GM19468 (cell line): ENCODE results near the gene SIGLEC12.
"Not testable (repeated sequence)": the region's sequence is repeated elsewhere in the genome, so short reads cannot be mapped to it uniquely, and the experiment has no call there.

Experiments used
- ATAC-seq: cut with Tn5 transposase; IDR thresholded peaks from one replicate; pipeline ENCODE4 v1.9.1; 2021; ENCODE audit warnings: mild to moderate bottlenecking, moderate library complexity, moderate number of reproducible peaks; ENCODE audit not compliant: unreplicated experiment; ENCODE audit errors: extremely low read depth

The SIGLEC12 gene

DNA sequence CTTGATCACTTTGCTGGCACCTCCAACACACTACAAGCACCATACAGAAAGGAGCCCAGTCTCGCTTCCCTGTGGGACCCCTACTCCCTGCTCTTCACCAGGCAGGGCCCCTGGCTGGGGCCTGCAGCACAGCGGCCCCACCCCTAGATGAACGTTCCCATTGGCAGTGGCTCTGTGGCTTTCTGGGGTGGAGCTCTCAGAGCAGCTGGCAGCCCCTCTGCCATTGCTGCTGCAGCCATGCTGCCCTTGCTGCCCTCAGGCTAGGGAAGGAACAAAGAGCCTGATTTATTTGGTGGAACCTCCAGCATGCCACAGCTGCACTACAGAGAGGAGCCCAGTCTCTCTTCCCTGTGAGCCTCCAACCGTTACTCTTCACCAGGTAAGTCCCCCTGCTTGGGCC, 24.1 kb upstream of the SIGLEC12 start:
- ATAC-seq = no peak

DNA sequence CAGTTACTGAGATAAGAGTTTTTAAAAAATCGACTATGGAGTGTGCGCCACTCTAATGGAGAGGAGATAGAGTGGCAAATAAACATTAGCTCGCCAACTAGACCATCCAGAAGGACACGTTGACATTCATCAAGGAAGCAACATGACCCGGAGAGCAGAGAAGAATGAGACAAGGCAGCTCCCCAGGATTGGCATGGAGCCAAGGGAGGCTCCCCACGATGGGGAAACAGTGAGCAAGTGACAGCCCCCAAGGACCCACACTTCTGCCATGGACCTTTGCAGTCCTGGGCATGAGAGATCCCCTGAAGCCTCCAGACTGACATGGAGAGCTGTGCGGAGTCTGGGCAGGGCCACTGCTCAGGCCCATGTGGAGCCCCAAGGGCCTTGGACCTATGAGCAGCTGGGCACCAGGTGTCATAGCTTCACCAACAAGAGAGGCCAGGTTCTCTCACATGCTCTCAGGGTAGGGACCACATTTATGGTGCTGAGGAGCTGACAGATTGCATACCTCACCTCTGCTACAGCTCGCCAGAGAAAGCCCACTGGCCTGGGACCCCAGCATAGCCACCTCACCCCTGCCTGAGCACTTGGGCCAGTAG, 23.2 kb upstream of the SIGLEC12 start:
- no peak for ATAC-seq

DNA sequence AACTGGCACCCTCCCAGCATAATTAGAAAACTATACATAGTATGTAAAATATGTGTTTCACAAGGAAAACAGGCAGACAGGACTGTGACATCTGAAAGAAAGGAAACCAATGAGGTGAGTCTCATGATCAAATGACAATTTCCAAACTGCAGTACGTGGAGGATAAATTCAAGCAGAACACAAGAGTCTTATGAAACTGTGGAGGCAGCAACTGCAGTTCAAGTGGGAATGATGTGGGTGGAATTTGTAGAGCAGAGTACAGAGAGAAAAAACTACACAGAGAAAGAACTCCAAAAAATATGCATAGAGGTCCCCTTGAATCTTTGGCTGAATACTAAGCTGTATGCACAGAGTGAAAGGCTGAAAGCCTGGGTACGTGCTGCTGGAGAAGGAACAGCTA, 20.2 kb upstream of the SIGLEC12 start:
- no peak for ATAC-seq

DNA sequence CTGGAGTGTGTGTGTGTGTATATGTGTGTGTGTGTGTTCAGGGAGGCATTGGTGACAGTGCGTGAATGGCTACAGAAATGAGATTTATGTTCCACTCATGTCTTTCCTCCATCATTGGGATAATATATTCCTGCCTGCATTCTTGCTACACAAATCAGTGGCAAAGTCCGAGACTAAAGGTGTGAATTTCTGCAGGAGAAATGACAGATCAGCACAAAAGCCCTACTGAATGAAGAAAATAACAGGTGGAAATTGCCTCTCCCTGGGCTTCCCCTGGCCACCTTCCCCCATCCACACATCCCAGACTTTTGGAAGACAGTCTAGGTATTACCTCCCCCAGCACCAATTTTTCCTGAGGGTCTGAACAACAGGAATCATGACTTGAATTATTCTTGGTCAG, 19.8 kb upstream of the SIGLEC12 start:
- no peak for ATAC-seq

DNA sequence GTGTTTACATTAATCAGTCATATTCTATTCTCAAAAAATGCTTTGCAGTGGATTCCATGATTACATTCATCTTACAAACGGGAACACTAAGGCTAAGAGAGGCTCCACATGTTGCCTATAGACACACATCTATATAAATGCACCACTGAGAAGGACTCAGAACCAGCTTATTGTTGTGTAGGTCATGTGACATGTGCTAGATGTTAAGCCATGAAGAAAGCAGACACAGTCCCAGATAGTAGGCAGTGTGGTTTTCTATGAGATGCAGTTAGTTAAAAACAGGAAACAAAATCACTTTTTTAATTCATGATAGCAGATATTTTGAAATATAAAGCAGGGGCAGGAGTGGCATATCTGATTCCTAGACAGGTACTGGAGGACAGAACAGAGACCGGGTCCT, 19.1 kb upstream of the SIGLEC12 start:
- no peak for ATAC-seq

DNA sequence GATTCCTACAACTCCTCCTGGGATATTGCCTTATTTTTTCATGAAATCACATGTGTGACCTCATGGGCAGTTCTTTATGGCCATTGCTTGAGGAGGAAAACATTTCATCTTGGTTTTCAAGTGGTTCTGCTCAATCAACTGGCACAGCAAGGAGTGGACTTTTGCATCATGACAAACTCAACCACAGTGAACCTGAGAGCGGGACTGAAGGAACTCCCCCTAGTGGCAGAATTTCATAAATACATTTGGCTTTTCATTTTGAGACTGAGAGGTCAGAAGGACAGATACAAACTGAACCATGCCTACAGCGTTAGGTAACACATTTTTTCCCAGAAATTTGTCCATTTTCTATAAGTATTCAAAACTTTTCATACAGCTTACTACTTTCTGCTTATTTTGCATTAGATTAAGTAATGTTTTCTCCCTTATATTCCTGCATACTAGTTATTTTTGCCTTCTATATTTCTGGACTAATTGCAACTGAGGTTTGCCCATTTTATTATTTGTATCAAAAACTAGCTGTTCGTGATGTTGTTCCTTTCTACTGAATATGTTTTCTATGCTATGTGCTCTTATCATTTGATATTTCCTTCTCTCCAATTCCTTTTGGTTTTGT, 13.4 kb upstream of the SIGLEC12 start:
- no peak for ATAC-seq

DNA sequence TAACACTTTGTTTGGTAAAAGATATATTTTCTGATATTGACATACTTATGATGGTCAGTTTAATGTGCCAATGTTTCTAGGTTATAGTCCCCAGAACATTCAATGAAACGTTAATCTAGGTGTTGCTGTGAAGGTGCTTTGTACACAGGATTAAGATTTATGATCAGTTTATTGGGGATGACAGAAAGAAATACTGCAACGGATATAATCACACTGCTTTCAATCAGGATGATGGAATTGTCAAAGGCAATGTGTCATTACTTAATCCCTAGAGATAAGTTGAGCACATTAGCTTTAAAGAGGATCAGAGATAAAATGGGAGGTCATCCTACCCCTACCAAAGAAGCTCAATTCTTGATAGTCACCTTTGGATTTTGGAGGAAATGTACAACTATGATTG, 12.4 kb upstream of the SIGLEC12 start:
- ATAC-seq = no peak

DNA sequence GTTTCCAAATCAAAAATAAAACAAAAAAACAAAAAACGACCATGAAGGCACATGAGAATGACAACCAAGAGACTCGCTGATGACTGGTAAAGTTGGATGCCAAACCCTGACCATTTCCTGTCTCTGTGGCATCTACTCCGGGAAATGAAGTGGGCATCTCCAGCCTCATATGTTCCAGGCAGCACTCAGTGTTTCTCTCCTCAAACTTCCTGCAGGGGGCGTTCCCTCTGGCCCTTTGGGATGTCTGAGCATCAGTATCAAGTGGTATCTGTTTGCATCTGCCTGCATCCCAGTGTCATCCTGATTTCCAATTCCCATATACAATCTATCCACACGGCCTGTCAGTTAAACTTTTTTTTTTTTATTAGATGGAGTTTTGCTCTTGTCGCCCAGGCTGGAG, 9.8 kb upstream of the SIGLEC12 start:
- no peak for ATAC-seq

DNA sequence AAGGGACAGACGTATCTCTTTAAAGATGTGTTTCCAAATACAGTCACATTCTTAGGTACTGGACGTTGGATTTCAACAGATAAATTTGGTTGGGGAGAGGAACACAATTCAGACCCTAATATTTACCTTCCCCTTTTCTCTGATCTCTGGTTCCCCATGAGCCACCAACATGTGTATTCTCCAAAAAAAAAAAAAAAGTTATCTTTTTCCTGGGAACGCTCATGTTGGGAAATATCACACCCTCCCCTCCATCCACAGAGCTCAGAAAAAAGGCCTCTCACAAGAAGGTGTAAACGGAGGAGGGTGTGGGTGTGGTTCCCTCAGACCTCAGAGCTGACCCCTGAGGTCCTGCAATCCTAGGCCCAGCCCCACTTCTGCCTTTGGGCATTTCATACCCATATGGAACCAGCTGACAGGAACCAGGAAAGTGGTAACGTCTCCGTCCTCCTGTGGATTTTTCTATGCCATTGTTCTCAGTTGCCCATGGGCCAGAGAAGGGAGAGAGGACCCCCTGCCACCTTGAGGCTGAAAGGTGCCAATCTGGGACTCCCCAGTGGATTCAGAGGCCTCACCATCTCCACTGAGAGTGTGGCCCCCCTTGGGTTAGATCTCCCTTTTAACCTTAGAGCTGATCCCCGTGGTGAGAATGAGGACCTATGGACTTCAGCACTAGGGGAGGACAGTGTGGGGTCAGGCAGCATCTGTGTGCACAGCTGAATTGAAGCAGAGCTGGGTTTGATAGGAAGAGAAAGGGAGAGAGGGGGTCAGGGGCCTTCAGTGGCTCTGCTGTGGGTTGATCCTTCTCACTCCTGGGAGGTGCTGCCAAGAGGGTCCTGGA, 8.4 kb upstream of the SIGLEC12 start:
- no peak for ATAC-seq

DNA sequence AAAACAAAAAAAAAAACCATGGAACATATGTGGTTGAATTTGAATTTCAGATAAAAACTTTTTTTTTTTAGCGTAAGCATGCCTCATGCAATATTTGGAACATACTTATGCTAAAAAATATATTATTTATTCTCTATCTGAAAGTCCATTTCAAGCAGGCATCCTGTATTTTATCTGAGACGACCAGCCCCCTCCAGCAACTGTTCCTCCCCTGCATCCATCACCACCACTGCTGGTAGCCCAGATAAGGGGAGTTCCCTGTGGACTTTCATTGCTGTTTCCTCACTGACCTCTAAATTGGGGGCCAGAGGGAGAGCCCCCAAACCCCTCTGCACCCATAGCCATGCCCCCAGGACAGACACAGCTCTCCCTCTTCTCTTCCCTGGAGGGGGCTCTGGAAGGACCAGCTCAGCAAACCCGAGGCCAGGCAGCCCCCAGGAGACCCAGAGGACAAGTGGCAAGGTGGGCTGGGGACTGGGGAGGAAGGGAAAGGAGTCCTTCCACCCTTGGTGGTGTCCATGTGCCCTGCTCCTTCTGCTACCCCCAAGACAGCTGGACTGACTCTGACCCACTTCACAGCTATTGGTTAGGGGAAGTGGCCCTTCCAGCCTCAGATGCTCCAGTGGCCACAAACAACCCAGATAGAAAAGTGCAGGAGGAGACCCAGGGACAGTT, 6.6 kb upstream of the SIGLEC12 start:
- ATAC-seq = no peak

DNA sequence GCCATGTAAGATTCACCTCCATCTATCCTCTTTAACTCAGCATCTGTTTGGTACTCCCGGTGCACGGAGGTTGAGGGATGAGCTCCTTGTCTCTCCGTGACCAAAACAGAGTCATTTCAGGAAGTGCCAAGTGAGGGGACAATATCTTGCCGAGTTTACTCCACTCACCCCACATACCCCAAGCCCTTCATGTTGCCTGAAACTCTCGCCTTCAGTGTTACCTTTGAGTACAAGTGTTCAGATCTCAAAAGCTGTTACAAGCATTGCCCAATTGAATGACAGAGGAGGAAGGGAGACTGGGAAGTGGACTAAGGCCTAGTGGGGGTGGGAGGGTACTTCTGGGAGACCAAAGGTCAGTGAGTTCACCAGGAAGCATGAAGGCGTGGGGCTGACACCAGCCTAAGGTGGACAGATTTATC, 6.0 kb upstream of the SIGLEC12 start:
- no peak for ATAC-seq

DNA sequence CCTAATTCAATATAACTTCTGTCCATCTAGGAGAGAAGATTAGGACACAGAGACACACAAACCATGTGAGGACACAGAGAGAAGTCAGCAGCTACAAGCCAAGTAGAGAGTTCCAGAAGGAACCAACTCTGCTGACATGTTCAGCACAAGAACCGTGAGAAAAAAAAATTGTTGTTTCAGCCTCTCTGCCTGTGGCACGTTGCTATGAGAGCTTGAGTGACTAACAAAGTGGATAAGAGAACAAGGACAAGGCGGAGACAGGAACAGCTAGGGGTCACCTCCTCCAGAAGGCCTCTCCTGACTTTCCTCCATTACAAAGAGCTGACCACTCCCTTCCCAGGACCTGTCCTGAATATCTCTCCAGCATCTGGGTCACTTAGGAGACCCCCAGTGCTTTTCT, 5.6 kb upstream of the SIGLEC12 start:
- ATAC-seq = no peak

DNA sequence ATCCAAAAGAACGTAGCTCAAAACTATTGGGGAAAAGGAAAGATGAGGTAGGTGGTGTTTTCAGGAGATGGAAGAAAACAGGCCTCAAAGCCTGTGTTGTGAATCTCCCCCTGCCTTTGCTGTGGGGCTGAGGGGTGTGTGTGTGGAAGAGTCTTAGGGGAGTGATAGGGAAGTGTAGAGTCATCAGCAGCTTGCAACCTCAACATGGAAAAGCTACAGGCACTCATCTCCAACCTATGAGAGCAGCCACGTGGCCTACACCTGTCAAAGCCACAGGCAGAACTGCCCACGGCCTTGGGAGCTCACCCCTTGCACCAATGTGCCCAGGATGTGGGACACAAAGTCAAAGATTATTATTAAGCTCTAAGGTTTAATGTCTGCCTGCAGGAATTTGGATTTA, 4.3 kb upstream of the SIGLEC12 start:
- no peak for ATAC-seq

DNA sequence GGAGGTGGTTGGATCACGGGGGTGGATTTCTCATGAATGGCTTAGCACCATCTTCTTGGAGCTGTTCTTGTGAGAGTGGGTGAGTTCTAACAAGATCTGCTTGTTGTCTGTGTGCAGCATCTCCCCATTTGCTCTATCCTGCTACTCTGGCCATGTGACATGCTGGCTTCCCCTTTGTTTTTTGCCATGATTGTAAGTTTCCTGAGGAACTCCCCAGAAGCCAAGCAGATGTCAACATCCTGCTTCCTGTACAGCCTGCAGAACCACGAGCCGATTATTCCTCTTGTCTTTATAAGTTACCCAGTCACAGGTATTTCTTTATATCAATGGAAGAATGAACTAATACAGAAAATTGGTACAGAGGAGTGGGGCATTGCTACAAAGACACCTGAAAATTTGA, 2.3 kb upstream of the SIGLEC12 start:
- ATAC-seq = no peak

DNA sequence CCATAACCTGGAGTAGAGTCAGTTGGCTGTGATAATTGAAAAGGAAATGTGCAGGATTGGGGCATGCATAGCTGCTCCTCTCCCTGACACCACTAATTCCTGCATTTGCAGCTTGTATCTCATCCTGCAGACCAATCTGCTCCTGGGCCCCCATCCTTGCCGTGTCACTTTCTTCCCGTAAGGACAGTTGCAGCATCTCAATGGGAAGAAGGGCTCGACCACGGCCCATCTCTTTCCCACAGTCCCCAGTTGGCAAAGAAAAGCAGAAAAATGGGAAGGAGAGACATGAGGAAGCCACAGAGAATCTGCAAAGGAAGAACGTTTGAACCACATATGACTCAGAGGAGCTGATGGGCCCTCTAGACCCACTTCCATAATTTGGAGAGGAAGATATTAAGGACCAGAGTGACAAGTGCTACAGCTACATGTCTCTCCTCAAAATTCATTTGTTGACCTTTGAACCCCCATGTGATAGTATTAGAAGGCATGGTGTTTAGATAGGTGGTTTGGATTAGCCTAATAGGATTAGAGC, 1.8 kb upstream of the SIGLEC12 start:
- no peak for ATAC-seq

DNA sequence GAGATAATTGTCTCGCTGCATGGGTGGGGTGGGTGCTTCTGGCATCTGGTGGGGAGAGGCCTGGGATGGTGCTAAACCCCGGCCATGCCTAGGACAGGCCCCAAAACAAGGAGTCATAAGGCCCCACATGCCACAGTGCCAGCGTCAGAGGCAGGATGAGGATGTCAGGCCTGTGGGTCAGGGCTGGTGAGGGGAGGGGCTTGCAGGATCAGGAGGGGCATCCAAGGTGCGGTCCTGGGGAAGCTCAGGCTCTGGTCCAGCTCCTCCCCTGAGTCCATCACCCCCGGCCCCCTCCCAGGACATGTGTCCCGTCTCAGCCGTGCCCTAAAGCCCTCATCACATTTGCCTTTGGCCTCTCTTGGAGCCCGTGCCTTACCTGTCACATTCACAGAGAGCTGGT, 669 bp downstream of the SIGLEC12 start:
- not testable (repeated sequence) for ATAC-seq

DNA sequence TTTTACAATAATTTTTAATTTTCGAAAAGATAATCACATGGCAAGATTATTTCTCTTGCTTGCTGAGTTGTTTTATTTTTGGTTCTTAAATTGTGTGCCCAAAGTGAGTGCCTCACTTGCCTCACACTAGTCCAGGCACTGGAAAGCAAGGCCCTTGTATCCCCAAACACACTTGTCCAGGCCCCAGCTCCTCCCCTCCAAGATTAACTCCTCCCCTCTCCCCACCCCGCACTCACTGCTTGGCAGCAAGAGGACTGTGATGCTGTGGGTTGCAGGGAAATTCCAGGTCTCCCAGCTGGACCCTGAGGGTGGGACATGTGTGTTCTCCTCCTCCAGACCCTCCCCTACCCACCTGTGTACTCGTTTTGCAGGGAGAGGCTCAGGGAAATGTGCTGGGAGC, 3.9 kb downstream of the SIGLEC12 start:
- no peak for ATAC-seq

DNA sequence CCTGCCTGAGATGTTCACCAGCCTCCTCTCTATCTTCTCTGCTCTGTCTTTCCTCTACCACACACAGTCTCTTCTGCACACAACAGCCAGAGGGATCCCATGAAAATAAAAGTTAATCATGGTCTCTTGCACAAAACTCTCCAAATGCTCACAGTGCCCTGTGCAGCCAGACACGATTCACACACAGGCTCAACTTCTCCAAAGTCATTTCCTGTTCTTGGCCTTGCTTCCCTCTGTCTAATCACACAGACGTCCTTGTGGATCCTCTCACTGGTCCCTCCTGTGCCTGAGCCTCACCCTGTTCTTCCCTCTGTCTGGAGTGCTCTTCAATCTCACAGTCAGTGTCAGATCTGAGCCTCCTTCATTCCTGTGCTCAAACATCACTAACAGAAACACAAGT, 7.8 kb downstream of the SIGLEC12 start:
- no peak for ATAC-seq

DNA sequence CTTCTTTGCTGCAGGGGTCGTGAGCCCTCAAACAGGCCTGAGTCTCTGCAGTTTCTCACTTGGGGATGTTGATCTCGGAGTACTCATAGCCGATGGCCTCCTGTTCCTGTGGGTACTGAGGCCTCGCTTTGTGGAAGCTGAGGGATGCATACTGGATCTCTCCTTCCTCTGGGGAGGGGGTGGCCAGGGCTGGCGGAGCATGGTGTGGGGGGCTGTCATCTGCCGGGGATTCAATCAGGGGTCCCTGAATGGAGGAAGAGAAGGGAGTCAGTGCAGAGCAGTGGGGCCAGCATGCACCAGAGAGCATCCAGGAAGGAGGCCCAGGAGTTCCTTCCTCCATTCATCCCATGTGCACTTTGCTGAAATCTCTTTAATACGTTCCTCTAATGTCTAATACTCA, 10.0 kb downstream of the SIGLEC12 start:
- ATAC-seq = no peak

DNA sequence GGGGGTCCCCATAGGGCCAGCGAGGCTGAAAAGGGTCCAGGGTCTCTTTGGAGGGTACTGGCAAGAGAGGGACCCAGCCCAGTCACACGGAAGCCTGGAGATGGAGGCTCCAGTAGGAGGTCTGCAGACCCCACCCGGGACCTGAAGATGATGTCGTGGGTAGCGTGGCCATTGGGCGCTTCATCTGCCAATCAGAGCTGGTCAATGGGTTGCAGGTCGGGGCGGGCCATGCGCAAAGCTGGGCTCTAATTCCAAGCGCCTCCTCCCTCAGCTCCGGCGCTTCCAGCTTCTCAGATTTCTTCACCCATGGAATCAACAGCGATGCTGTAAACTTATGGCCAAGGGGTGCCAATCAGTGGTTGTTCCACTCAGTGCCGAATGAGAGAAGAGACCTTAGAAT, 10.9 kb downstream of the SIGLEC12 start:
- no peak for ATAC-seq

DNA sequence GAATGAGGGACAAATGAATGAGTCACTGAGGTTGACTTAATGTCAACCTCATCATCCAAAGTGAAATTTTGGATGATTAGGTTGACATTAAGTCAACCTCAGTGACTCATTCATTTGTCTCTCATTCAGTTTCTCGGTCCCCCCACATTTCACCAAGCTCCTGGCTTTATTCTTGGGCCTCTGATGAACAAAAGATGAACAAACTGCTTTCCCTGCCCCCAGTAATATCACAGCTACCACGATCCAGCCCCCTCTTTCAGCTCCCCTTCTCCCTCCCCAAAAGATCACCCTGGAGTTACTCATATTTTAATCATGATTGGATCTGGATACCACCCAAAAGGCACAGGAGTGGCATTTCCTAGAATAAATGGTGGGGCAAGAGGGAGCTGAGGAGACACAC, 12.5 kb downstream of the SIGLEC12 start:
- no peak for ATAC-seq
